Stimulated activated CD4-positive, alpha-beta T cell treated with anti-CD3 and anti-CD28 coated beads, Interleukin-1b, Interleukin-23, amount 100 ng/mL, for 4 hours (primary cell): ENCODE data around the gene NOL8.

Source experiments
- DNase-seq, 2 donors: peaks; one replicate each; pipeline ENCODE4 v3.0.0-alpha.2; 2020; ENCODE audit warnings: low read depth in 2 of 2

NOL8 gene

DNA sequence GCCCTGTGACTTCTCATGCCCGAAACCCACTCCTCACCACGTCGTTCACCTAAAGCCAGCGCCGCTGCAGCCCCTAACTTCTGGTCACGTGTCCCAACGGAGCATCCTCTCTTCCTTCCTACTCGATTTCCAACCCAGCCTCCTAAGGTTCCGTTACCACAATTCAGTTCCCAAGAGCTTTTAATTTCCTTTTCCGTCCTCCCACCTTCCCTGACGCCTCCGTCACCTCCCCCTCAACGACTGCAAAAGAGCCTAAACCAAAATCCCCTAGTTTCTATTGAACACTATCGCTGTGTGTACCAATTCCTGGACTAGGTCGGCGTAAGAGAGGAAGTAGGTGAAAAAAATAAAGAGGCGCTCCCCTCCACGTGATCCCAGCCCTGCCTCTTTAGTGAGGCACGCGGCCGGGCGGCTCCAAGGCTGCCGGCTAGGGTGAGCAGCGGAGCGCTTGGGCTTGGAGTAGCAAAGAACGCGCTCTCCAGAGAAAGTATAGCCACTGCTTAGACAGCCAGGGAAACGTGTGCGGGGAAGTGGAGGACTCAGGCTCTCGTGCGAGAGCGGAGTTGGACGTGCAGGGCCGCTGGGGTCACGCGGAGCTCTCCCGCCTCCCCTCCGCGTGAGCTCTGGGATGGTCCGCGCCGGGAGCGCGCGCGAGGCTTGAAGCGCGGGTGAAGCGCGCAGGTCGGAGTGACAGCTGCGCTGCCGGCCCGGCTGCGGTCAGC lies at the start of gene NOL8, which contains the start of gene CENPP:
Gene NOL8, minus strand, starts transcription at position 82 of the 722 bp plus-strand sequence. CDS start 1,189 bp downstream, outside the sequence.
Gene CENPP, plus strand, starts transcription at position 685 of the 722 bp plus-strand sequence.
- DNase-seq: peak; percentile 70 to 75

- DNase-seq: no peak
These were observed 48.0 kb upstream of the NOL8 start for GRCh38 chr9:92373167-92373566.

DNA sequence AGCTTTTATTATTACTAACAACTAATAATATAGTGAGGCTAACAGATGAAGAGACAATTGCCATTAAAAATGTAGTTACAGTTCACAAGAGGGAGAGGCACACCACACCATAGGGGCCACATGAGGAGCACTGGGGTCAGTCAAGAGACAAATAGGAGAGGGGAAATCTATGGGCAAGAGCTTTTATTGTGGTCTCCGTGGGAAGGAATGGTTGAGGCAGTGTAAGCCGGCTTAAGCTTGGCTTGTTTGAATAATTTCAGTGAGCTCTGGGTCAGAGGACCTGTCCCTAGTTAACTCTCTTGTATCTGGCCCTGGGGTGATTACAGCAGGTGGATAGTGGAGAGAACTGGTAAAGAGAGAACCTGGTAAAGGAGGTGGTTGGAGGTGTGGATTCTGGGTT lies 43.9 kb upstream of the NOL8 start:
- no peak for DNase-seq

GRCh38 chr9:92360083-92360482 lies 34.9 kb upstream of the NOL8 start:
- DNase-seq: no peak

DNA sequence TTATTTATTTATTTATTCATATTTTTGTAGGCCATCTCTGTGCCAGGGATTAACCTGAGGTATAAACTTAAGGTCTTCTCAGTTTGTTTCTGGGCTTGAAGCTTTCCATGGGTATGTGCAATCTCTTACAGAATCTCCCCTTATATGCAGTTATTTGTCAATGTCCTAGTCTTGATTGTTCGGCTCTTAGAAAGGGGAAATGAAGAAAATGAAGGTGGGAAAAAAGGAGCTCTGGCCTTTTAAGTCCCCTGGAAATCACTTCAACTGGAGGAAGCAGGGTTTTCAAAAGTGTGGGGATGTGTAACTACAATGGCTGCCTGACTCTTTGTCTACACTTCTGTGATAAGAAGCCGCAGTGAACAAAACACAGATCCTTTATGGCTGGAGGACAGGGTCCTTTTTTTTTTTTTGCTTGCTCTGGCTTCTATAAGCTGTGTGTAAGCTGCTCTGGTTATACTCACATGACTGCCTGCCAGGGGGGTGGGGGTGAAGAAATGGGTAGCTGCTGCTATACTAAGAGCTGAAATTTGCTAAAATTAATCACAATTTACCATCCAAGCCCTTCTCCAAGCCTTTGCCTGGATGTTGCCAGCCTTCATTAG lies 34.3 kb upstream of the NOL8 start:
- no peak for DNase-seq

GRCh38 chr9:92353051-92353450 lies 27.9 kb upstream of the NOL8 start:
- no peak for DNase-seq

DNA sequence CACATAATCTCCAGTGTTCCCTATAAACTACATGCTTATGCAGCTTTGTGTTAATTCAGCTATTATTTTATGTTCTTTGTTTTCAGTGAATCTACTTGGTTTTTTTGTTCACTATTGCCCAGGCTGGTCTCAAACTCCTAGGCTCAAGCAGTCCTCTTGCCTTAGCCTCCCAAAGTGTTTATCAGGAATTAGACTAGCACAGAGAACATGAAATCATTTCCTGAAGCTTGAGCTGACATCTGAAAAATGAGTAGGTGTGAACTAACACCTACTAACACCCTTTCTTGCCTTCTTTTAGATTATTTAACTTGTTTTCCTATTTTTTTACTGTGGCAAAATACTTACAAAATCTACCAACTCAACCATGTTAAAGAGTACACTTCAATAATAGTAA lies 25.6 kb upstream of the NOL8 start:
- DNase-seq: no peak

DNA sequence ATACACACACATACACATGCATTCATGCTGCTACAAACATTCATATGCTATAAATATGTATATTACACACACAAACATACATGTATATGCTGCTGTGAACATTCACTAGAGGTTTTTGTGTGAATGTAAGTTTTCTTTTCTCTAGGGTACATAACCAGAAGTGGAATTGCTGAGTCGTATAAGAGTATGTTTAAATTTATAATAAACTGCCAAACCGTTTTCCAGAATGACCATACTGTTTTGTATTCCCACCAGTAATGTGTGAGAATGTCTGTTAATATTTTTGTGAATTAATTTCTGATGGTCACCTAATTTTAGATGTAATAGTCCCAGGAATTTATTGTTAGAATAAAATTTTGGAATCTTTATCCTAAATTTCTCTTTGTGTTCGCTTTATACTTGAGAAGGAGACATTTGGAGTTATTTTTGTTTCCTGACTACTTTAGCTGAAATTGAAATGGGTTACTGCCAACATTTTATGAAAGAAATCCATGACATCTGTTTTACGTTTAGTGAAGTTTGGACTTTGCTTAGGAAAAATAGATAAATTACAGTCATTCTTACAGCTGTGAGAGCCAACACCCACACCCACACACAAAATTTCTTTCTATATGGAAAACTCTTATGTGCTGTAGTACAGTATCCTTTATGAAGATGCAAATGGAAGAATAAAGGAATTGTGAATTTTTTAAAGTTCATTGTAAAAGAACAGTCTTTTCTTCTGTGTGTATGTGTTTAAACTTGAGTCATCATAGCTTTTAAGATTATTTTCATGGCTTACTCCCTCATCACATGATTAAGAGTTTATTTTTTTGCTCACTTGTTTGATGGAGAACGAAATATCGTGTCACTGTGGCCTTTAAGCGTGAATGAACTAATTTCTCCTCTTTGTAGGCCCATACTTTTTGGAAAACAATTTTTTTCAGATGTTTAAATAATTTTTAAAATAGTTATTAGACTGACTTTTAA lies 24.9 kb upstream of the NOL8 start:
- no peak for DNase-seq

GRCh38 chr9:92345582-92345981 lies 20.4 kb upstream of the NOL8 start:
- no peak for DNase-seq

DNA sequence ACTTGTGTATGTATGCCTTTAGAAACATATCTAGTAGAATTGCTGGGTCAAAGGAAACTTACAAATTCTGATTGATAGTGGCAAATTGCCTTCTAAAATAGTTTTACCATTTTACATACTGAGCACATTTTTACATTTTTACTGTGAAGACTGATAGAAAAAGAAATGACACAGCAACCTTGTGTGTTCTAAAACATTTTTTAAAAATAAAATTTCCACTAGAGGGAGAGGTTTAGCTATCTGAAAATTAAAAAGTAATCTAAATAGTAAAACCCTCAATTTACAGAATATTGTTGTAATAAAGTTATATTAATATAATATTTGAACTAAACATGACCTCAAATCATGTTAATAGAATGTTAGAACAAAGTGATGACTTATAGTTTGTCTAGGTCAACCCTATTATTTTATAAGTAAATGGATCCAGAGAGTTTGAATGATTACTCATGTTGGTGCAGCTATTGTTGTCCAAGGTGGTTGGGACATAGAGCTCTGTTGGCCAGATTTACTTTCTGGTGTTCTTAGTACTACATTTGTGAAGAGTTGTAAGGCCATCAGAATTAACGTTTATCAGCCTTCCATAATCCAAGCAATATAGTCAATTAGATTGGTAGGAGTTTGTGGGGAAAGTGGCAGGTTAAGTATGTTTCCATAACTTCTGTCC lies 17.8 kb upstream of the NOL8 start:
- DNase-seq: no peak

DNA sequence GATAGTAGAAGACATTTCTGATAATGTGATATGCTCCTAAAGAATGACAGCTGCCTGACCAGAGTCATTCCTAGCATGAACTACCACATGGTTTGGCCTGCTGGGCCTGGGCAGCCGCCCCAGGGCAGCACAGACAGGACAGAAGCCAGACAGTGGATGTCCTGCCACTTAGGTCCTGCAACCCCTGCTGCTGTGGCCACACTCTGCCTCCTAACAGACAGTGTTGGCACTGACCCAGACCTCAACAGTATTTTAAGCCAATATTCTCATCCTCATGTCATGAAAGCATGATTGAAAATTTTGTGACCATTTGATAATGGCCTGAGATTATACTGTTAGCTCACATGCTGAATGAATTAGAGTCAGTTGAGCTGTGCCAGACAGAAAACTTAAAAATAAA lies 16.4 kb upstream of the NOL8 start:
- DNase-seq: no peak

DNA sequence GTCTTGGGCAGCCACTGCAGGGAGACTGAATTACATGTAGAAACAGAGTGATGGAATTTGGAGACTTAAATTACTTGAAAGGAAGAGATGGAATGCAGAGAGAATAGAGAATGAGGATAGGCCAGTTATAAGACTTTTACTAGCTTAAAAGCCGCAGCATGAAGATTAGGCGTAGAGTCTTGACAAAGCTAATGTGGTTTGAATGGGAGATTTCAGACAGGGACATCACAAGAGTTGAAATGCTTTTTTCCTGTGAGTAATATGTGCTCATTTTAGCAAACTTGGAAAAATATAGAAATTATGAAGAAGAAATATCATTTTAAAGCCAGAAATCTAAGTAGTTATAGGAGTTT lies 8.1 kb upstream of the NOL8 start:
- DNase-seq: no peak

- DNase-seq: no peak
These were observed 7.6 kb upstream of the NOL8 start for GRCh38 chr9:92332577-92333281.

- DNase-seq: no peak
These were observed 3.1 kb upstream of the NOL8 start for GRCh38 chr9:92328225-92328624.

- no peak for DNase-seq
These were observed 2.2 kb upstream of the NOL8 start for GRCh38 chr9:92327283-92327850.

DNA sequence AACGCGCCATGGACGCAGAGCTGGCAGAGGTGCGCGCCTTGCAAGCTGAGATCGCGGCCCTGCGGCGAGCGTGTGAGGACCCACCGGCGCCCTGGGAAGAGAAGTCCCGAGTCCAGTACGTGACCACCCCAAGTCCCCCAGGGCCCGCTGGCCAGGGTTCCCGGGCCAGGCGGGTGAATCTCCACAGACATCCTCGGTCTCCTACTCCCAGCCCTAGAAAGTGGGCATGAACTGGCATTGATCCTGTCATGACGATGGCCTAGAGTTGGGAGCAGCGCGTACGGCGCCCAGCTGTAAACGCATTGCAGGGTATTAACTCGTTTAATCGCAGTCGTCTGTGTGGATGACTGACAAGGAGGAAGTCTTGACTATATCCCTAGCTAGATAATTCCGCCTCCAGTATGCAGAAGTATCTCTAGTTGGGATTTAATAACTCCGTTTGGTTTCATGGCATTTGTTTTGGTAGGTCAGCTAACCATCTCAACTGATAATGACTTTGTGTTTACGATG lies 896 bp upstream of the NOL8 start:
- no peak for DNase-seq

DNA sequence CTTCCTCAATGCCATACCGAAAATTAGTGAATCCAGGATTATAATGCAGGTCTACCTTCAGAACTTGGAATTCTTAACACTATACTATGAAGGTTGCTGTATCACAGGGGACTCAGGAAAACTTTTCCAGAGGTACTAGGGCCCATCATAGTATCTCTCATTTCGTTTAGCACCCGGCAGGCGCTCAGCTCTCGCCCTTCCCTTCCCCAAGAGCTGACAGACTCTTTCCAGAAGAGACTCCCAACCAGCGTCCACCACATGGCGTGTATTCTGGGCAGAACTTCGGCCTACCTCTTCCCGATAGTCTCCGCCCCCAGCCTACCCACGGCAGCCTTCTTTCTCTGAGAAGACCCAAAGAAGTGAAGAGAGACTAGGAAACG lies 271 bp downstream of the NOL8 start:
- DNase-seq: no peak

DNA sequence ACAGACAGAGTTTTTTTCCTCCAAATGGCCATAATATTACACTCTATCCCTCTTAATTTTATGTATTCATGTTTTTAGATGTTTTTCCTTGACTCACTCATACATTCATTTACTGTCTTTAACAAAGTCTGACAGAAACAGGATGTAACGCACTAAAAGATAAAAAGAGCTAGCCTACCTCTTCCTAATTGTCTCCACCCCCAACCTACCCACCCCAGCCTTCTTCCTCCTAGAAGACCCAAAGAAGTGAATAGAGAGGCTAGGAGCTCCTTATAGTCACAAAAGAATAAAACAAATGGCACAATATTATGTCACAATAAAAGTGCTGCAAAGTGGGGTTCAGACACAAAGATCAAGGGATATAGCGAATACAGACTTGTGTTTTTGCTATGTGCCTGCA lies 719 bp downstream of the NOL8 start:
- DNase-seq: no peak

DNA sequence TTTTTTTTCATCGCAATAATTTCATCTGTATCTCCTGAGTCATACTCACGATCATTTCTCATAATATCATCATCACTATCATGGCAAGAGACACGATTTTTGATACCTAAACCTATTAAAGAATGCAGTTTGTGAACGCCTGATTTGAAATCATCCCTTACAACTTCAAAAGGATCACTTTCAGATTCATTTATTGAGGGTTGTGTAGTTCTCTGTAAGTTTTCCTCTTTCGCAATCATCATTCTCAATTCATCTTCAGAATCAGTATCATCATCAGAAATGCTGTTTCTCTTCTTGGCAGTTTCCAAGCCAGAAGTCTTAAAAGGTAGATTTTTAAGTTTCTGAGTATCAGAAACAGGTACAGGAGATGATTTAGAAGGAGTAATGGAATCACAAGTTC lies 9.7 kb downstream of the NOL8 start:
- no peak for DNase-seq

GRCh38 chr9:92313624-92314012 lies 11.5 kb downstream of the NOL8 start:
- DNase-seq: no peak
